ENCODE measurements around the gene PRKCQ. TPM values are rescaled to one million over a fixed set of nuclear protein-coding genes. Genes with fewer than 3 reads are reported as not detected.

Gene PRKCQ
- total and polyA plus RNA-seq, 2 of the 13 experiments (the other 11 are each of a cell fraction or from before 2014, with no cell fraction given) = 0.13 to 0.35 TPM

DNA sequence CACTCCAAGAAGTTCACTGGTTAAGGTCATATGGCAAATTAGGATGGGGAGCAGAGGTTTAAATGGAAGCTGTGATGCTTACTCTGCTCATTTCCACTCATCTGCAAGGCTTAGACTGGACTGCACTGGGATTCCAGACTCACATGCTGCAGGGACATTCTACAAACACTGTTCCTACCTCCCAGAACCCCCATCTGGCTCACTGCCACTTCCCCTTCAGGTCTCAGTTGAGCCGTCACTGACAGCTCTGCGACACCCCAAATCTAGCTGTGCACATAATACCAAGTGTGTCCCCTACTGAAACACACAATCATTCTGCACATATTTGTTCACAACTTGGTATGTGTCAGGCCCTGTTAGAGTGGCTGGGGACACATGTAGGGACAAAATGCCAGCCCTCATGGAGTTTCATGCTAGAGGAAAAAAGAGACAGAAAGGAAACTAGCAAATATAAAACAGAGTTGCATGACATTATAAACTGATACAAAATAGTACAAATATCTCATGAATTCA is 5.4 kb downstream of the PRKCQ start:
- Histone ChIP-seq H3K9me3 (ENCODE audit: low read length) (no peaks in the 10 kb centered on the region), H3K27ac (ENCODE audit: extremely low read length, insufficient read depth, low read length) (no peak overlapping the region), H4K20me1 (ENCODE audit: insufficient read depth, low read length) (no peaks in the 10 kb centered on the region), H3K79me2 (ENCODE audit: insufficient read depth, low read length) (no peaks in the 10 kb centered on the region), H2AFZ (ENCODE audit: low read length) (no peak overlapping the region), H3K36me3 (replicated peaks in 1 of 2; ENCODE audit: control insufficient read depth in 1 of 2, insufficient read depth in 2 of 2, low read length in 2 of 2) (no peaks in the 10 kb centered on the region), H3K4me2 (ENCODE audit: low read depth, low read length) (no peak overlapping the region), H3K9ac (ENCODE audit: insufficient read depth, low read depth, low read length) (no peak overlapping the region), H3K27me3 (ENCODE audit: control insufficient read depth in 1 of 2, insufficient read depth in 2 of 2, low read length in 2 of 2) (peaks cover 5 to 42% of the 10 kb centered on the region in 2 experiments; a peak in 4 of 5 replicates), H3K4me1 (ENCODE audit: insufficient read depth, low read length) (peaks cover 6% of the 10 kb centered on the region; the same call in 1 of the 2 replicates), H3K4me3 (replicated peaks in 1 of 3; ENCODE audit: insufficient read depth in 1 of 3, low read depth in 2 of 3, low read length in 3 of 3) (no peak overlapping the region)
- in situ Hi-C loops (cut with HindIII; ENCODE audit: extremely low pct_ligation_motif_present, low pct_unique_long_range_greater_than_20kb) = no loop called here
- intact Hi-C loops (cut with micrococcal nuclease; ENCODE audit: unreplicated experiment) = no loop called here
- WGBS (ENCODE audit: low lambda C conversion rate) = 50% methylated on average over 2 of the region's 2 CpGs
- ATAC-seq (no peak), FAIRE-seq (no peak), DNase-seq (ENCODE audit: low spot score) (no peak)
- ChIA-PET POLR2A (no interaction called here), CTCF (ENCODE audit: low intra/inter-chr PET ratio, low total read pairs) (no interaction called here)
- BruUV-seq (replicated peaks) = no TSS peak
- TF ChIP-seq, protein P1, sequence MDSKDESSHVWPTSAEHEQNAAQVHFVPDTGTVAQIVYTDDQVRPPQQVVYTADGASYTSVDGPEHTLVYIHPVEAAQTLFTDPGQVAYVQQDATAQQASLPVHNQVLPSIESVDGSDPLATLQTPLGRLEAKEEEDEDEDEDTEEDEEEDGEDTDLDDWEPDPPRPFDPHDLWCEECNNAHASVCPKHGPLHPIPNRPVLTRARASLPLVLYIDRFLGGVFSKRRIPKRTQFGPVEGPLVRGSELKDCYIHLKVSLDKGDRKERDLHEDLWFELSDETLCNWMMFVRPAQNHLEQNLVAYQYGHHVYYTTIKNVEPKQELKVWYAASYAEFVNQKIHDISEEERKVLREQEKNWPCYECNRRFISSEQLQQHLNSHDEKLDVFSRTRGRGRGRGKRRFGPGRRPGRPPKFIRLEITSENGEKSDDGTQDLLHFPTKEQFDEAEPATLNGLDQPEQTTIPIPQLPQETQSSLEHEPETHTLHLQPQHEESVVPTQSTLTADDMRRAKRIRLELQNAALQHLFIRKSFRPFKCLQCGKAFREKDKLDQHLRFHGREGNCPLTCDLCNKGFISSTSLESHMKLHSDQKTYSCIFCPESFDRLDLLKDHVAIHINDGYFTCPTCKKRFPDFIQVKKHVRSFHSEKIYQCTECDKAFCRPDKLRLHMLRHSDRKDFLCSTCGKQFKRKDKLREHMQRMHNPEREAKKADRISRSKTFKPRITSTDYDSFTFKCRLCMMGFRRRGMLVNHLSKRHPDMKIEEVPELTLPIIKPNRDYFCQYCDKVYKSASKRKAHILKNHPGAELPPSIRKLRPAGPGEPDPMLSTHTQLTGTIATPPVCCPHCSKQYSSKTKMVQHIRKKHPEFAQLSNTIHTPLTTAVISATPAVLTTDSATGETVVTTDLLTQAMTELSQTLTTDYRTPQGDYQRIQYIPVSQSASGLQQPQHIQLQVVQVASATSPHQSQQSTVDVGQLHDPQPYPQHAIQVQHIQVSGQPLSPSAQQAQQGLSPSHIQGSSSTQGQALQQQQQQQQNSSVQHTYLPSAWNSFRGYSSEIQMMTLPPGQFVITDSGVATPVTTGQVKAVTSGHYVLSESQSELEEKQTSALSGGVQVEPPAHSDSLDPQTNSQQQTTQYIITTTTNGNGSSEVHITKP (CRISPR knock-in tag; IDR thresholded peaks at IDR 0.05; ENCODE audit: low read depth) = no peak
- TF ChIP-seq IKZF4 (CRISPR knock-in tag; IDR thresholded peaks at IDR 0.05; ENCODE audit: borderline replicate concordance, low read depth, not compliant biosample characterization) (no peak), ZNF124 (CRISPR knock-in tag; IDR thresholded peaks at IDR 0.05) (no peak), CBX1 (IDR thresholded peaks at IDR 0.05; ENCODE audit: low read depth) (no peak), ZNF232 (CRISPR knock-in tag; IDR thresholded peaks at IDR 0.05; ENCODE audit: borderline replicate concordance) (no peak), ZIK1 (CRISPR knock-in tag; IDR thresholded peaks at IDR 0.05; ENCODE audit: borderline replicate concordance, low read depth) (no peak), ZC3H13 (CRISPR knock-in tag; IDR thresholded peaks at IDR 0.05) (no peak), RORA (CRISPR knock-in tag; IDR thresholded peaks at IDR 0.05) (no peak), SMYD3 (CRISPR knock-in tag; IDR thresholded peaks at IDR 0.05) (no peak), NCOA5 (CRISPR knock-in tag; IDR thresholded peaks at IDR 0.05) (no peak), FOXA1 (IDR thresholded peaks at IDR 0.05) (no peak), FOXA1 (CRISPR knock-in tag; IDR thresholded peaks at IDR 0.05) (no peak), SIX1 (CRISPR knock-in tag; IDR thresholded peaks at IDR 0.05; ENCODE audit: borderline replicate concordance) (no peak)
- TF ChIP-seq, protein P2, sequence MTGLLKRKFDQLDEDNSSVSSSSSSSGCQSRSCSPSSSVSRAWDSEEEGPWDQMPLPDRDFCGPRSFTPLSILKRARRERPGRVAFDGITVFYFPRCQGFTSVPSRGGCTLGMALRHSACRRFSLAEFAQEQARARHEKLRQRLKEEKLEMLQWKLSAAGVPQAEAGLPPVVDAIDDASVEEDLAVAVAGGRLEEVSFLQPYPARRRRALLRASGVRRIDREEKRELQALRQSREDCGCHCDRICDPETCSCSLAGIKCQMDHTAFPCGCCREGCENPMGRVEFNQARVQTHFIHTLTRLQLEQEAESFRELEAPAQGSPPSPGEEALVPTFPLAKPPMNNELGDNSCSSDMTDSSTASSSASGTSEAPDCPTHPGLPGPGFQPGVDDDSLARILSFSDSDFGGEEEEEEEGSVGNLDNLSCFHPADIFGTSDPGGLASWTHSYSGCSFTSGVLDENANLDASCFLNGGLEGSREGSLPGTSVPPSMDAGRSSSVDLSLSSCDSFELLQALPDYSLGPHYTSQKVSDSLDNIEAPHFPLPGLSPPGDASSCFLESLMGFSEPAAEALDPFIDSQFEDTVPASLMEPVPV (CRISPR knock-in tag; IDR thresholded peaks at IDR 0.05) = no peak
- TF ChIP-seq, protein P3, sequence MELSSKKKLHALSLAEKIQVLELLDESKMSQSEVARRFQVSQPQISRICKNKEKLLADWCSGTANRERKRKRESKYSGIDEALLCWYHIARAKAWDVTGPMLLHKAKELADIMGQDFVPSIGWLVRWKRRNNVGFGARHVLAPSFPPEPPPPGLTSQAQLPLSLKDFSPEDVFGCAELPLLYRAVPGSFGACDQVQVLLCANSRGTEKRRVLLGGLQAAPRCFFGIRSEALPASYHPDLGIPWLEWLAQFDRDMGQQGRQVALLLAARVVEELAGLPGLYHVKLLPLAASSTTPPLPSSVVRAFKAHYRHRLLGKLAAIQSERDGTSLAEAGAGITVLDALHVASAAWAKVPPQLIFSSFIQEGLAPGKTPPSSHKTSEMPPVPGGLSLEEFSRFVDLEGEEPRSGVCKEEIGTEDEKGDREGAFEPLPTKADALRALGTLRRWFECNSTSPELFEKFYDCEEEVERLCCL (CRISPR knock-in tag; IDR thresholded peaks at IDR 0.05; ENCODE audit: borderline replicate concordance) = no peak
- TF ChIP-seq, protein P4, sequence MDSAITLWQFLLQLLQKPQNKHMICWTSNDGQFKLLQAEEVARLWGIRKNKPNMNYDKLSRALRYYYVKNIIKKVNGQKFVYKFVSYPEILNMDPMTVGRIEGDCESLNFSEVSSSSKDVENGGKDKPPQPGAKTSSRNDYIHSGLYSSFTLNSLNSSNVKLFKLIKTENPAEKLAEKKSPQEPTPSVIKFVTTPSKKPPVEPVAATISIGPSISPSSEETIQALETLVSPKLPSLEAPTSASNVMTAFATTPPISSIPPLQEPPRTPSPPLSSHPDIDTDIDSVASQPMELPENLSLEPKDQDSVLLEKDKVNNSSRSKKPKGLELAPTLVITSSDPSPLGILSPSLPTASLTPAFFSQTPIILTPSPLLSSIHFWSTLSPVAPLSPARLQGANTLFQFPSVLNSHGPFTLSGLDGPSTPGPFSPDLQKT (CRISPR knock-in tag; IDR thresholded peaks at IDR 0.05; ENCODE audit: borderline replicate concordance) = no peak

Measured in HepG2 (cell line).